Adrenal gland (tissue), 12 donors: ENCODE measurements around the gene KLHL29. TPM values are rescaled to one million over a fixed set of nuclear protein-coding genes. Genes with fewer than 3 reads are reported as not detected.

Experiments
- DNase-seq, 7 donors: peaks; one replicate each; pipeline ENCODE4 v3.0.0-alpha.2; 2019 to 2020
- H3K27ac ChIP-seq, 5 donors: fragments of 200-600 bp; sonication (generic) in 4 of 5; 1 replicate in 3 of 5; 2 replicates in 2 of 5; pipeline versions ENCODE4 v1.5.1 to v1.8.0; 2016 to 2020; ENCODE audit warnings: mild to moderate bottlenecking in 1 of 5
- H3K27me3 ChIP-seq: fragments of 200-600 bp; 2 replicates; pipeline ENCODE4 v1.8.0; 2021
- H3K36me3 ChIP-seq, 2 donors: fragments of 200-600 bp; replicated peaks in 1 of 2; 1 replicate in 1 of 2; 2 replicates in 1 of 2; pipeline versions ENCODE4 v1.5.1 to v1.8.0; 2018 to 2022
- H3K4me1 ChIP-seq, 2 donors: fragments of 200-600 bp; replicated peaks in 1 of 2; 1 replicate in 1 of 2; 2 replicates in 1 of 2; pipeline versions ENCODE4 v1.5.1 to v1.8.0; 2018 to 2021
- H3K4me3 ChIP-seq, 4 donors: fragments of 200-600 bp; sonication (generic) in 3 of 4; one replicate each; pipeline ENCODE4 v1.5.1; 2016 to 2018
- H3K9me3 ChIP-seq, 3 donors: fragments of 200-600 bp; sonication (generic) in 1 of 3; replicated peaks in 1 of 3; 1 replicate in 2 of 3; 2 replicates in 1 of 3; pipeline versions ENCODE4 v1.5.1 to v1.8.0; 2016 to 2021
- POLR2A ChIP-seq, 2 donors: fragments of 450-650 bp; IDR thresholded peaks; one replicate each; pipeline ENCODE4 v1.6.1; 2017; ENCODE audit warnings: antibody characterized with exemption in 2 of 2, mild to moderate bottlenecking in 2 of 2, moderate library complexity in 1 of 2
- WGBS, 4 donors: extraction: QIAGEN DNeasy Blood & Tissue Kit in 2 of 4; methylation state at CpG; one replicate each; pipeline versions ENCODE4 v1.1.5 to v1.1.7; 2013 to 2017; 5-methylcytosine and 5-hydroxymethylcytosine counted together
- intact Hi-C, 2 donors: fragments of 100-400 bp; cut with DNase I; formaldehyde crosslinking; loops; one replicate each; pipeline versions ENCODE4 v1.14.1 to v1.15.0; 2022 to 2023
- polyA plus RNA-seq, 3 donors: library from polyadenylated mRNA; stranded (reverse); fragments of 200-250 nt in 2 of 3; fragments of 350-450 nt in 1 of 3; fragmentation: Illumina TruSeq in 1 of 3; extraction: RNeasy Lipid Tissue Mini Kit (QIAGEN cat#74804) in 1 of 3; gene quantifications; one replicate each; pipeline ENCODE4 v1.2.3, GENCODE V29; 2013 to 2014
- total RNA-seq, 9 donors: library from RNA; depleted of rRNA in 4 of 9; stranded (reverse); fragments of >200 nt in 4 of 9; fragments of 120-200 nt in 1 of 9; fragmentation: NEBNext Ultra II Directional in 1 of 9; extraction: Animal tissue kit (Norgen Biotek cat#: 25700) in 1 of 9; gene quantifications; one replicate each; pipeline versions ENCODE4 v1.1.0 to v1.2.4, GENCODE V29; 2013 to 2023
- TF ChIP-seq, protein P1 (sequence below), 6 experiments: fragments of 450-650 bp in 4 of 6; fragments of 200-600 bp in 2 of 6; sonication (generic) in 1 of 6; IDR thresholded peaks; 1 replicate in 5 of 6; 2 replicates in 1 of 6; pipeline versions ENCODE4 v1.5.1 to v1.8.0; 2016 to 2021; ENCODE audit warnings: antibody characterized with exemption in 6 of 6, mild to moderate bottlenecking in 2 of 6, moderate library complexity in 1 of 6
- donor health status: healthy with polysubstance abuse.
- donor health status: Bipolar disorder and iron deficiency.
- donor health status: DM: yes; HTN: yes; CAD: no.
- donor health status: DM: no; HTN: no; CAD: no.
- donor health status: DM: no; HTN: no; CAD: no.
- donor health status: DM: yes; HTN: yes; CAD: no.

The KLHL29 gene
- total and polyA plus RNA-seq, 12 donors = 1.9 to 24.5 (median 15.7) TPM

DNA sequence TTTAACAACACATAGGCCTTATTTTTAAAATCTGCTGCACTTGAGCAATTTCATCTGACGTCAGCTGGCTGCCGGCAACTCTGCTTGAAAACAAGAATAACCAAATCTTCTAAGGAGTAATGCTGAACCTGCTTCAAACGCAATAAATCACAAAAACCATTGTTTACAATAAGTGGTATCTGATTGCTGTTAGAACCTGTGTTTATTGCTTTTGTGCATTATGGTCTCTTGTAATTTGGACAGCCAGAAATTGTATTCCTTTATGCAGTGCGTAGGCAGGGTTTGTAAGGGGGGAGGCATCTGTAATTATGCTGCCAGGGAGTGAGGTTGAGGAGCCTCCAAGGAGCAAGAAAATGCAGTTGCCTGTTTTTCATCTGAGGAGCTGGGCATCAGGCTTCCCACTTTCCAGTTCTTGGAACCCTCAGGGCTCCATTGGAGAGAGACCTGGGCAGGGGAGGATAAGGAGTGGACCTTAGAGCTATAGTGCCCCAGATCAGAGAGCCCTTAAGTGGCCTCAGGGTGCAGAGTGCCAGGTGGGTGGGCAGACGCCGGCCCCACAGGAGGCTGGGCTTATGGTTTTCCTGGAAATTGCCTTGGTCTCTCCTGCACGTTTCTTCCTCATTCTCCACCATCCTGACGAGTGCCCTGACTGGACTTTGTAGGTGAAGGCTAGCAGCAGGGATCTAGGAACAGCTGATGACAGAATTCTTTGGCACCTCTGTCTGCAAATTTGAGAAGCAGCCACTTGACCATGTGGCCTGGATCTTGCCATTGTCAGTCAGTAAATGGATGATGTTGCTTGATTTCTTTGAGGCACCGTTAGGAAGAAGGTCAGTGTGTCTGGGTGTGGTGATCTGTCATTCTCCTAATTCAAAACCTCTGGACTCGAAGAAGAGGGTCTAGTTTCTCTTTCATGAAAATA, 129.2 kb downstream of the KLHL29 start:
- H3K9me3 ChIP-seq = no peaks in the 10 kb centered on the region
- peaks cover 0 to 9% of the 10 kb centered on the region in 2 donors for H3K4me1 ChIP-seq
- DNase-seq = no peak
- TF ChIP-seq POLR2A (IDR thresholded peaks at IDR 0.05) = no peak
- TF ChIP-seq, protein P1, sequence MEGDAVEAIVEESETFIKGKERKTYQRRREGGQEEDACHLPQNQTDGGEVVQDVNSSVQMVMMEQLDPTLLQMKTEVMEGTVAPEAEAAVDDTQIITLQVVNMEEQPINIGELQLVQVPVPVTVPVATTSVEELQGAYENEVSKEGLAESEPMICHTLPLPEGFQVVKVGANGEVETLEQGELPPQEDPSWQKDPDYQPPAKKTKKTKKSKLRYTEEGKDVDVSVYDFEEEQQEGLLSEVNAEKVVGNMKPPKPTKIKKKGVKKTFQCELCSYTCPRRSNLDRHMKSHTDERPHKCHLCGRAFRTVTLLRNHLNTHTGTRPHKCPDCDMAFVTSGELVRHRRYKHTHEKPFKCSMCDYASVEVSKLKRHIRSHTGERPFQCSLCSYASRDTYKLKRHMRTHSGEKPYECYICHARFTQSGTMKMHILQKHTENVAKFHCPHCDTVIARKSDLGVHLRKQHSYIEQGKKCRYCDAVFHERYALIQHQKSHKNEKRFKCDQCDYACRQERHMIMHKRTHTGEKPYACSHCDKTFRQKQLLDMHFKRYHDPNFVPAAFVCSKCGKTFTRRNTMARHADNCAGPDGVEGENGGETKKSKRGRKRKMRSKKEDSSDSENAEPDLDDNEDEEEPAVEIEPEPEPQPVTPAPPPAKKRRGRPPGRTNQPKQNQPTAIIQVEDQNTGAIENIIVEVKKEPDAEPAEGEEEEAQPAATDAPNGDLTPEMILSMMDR (IDR thresholded peaks at IDR 0.05) = no peak
- WGBS, 4 donors = 72 to 76% (median 73%) methylated on average over 8 to 10 of the region's 10 CpGs
- no peaks in the 10 kb centered on the region for H3K36me3 ChIP-seq
- H3K4me3 ChIP-seq = no peak overlapping the region
- intact Hi-C loops = no loop called here
- no peak overlapping the region for H3K27ac ChIP-seq
- no peaks in the 10 kb centered on the region for H3K27me3 ChIP-seq

DNA sequence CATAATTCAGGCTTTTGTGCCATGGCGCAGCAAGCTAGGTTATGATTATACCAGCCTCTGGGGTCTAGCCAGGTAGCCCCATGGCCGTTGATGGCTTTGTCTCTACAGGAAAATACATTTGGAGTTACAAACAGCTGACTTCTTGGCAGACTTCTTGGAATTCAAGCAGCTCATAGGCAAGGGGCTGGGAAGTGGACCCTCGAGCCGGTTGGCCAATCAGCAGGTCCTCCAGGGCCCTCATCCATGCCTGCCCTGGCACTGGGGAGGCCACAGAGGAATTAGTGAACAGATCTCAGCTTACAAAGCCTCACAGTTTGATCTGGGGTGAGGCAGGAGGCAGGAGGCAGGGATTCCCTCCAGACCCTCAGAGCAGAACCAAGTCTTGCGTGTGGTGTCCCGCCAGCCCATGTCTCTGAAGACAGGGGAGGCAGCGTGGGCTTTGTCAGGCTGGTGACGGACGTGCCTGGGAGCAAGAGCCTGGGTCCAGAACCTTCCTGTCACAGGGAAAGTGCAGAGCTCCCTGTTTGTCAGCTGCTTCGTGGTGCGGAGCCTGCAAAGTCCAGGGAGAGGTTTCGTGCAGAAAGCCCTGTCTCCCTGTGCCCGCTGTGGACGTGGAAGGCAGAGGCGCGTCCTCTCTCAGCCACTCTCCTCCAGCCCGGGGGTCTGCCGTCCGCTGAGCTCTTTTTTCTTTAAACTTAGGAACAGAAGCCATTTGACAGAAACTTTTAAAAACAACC, 131.7 kb downstream of the KLHL29 start:
- 93 to 98% (median 94%) methylated on average over 15 to 19 of the region's 19 CpGs for WGBS, 4 donors
- Histone ChIP-seq H3K36me3 (no peaks in the 10 kb centered on the region), H3K4me1 (peaks cover 9 to 26% of the 10 kb centered on the region in 2 donors), H3K9me3 (no peaks in the 10 kb centered on the region), H3K27ac (no peak overlapping the region), H3K27me3 (no peaks in the 10 kb centered on the region), H3K4me3 (no peak overlapping the region)
- intact Hi-C loops = no loop called here
- no peak for TF ChIP-seq POLR2A (IDR thresholded peaks at IDR 0.05)
- TF ChIP-seq, protein P1 (IDR thresholded peaks at IDR 0.05) = no peak
- DNase-seq = no peak

DNA sequence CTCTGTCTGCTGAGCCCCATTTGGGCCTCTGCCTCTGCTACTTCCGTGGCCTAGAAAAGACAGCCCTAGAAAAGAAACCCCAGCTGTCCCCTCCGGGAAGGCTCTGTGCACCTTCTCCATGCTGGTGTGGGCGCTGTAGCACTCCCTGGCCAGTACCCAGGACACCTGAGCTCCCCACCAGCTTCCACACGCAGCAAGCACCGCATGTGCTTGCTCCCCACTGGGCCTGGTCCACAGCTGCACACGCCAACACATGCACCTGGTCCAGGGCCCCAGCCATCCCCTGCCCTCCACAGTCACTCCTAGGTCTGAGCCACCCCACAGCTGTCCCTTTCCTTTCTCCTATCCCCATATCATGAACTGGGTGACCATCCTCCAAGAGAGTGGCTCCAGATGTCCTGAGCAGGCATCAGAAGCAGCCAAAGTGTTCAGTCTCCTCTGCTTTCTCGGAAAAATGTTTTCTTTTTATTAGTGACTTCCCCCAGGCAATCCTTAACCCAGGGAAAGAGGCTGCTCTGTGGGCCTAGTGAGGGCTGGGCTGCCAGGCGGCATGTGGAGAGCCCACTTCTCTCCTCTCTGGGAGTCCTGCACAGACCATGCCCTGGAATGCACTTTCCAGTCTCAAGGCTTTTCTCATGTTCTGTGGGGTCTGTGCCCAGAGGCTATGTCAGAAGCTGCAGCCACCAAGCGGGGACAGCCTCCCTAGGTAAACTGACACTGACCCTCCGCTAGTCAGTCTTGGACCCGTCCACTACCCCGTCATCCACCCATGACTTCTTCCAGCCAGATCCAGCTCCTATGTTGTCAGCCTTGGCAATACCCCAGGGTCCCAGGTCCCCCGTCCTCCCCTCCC, 133.7 kb downstream of the KLHL29 start:
- Histone ChIP-seq H3K36me3 (no peaks in the 10 kb centered on the region), H3K27ac (peak overlapping the region in 3 of 5 donors; percentile 2 to 71 (median 63)), H3K9me3 (no peaks in the 10 kb centered on the region), H3K27me3 (no peaks in the 10 kb centered on the region), H3K4me1 (peaks cover 20 to 41% of the 10 kb centered on the region in 2 donors), H3K4me3 (no peak overlapping the region)
- DNase-seq = no peak
- TF ChIP-seq, protein P1 (IDR thresholded peaks at IDR 0.05) = no peak
- TF ChIP-seq POLR2A (IDR thresholded peaks at IDR 0.05) = no peak
- 85 to 88% (median 87%) methylated on average over 12 to 13 of the region's 13 CpGs for WGBS, 4 donors
- intact Hi-C loops = no loop called here
